Nephron (organoid): ENCODE results near the gene HYKK.

Source experiments
- H3K27ac Mint-ChIP-seq, 3 experiments: 2 replicates each; pipeline ENCODE4 v1.8.0; 2020; ENCODE audit warnings: mixed read lengths in 3 of 3, mild to moderate bottlenecking in 2 of 3, moderate library complexity in 1 of 3
- H3K27me3 Mint-ChIP-seq: 2 replicates; pipeline ENCODE4 v1.8.0; 2021; ENCODE audit warnings: low read depth, mild to moderate bottlenecking, moderate library complexity, mixed read lengths
- H3K36me3 Mint-ChIP-seq: 2 replicates; pipeline ENCODE4 v1.8.0; 2020; ENCODE audit warnings: low read depth, mixed read lengths
- H3K4me1 Mint-ChIP-seq: 2 replicates; pipeline ENCODE4 v1.8.0; 2020; ENCODE audit warnings: mixed read lengths
- H3K4me3 Mint-ChIP-seq, 3 experiments: 2 replicates each; pipeline ENCODE4 v1.8.0; 2020; ENCODE audit warnings: mild to moderate bottlenecking in 3 of 3, mixed read lengths in 3 of 3, moderate library complexity in 2 of 3
- H3K9me3 Mint-ChIP-seq: 2 replicates; pipeline ENCODE4 v1.8.0; 2020; ENCODE audit warnings: mixed read lengths
- CTCF ChIP-seq, 3 experiments: fragments of 200-600 bp; sonication (generic); IDR thresholded peaks; one replicate each; pipeline ENCODE4 v1.5.0; 2021; ENCODE audit warnings: antibody characterized with exemption in 3 of 3; ENCODE audit not compliant: unreplicated experiment in 3 of 3

HYKK gene

GRCh38 chr15:78565951-78566774 lies 58.8 kb downstream of the HYKK start:
- no peaks in the 10 kb centered on the region for H3K9me3 Mint-ChIP-seq
- H3K27me3 Mint-ChIP-seq = peaks cover 25% of the 10 kb centered on the region
- H3K27ac Mint-ChIP-seq = peak overlapping the region; percentile 23 to 61 (median 36)
- H3K4me3 Mint-ChIP-seq = peak overlapping the region; percentile 92 to 93 (median 93)
- TF ChIP-seq CTCF (IDR thresholded peaks at IDR 0.05; ENCODE audit: unreplicated experiment in 3 of 3) = peak in 1 of 3 experiments; percentile 15
- H3K36me3 Mint-ChIP-seq = no peaks in the 10 kb centered on the region
- peaks cover 10% of the 10 kb centered on the region for H3K4me1 Mint-ChIP-seq

- Mint-ChIP-seq H3K9me3 (no peaks in the 10 kb centered on the region), H3K27me3 (peaks cover 20% of the 10 kb centered on the region), H3K27ac (no peak overlapping the region), H3K4me3 (peak overlapping the region; percentile 28 to 66 (median 36)), H3K4me1 (peaks cover 10% of the 10 kb centered on the region), H3K36me3 (no peaks in the 10 kb centered on the region)
- TF ChIP-seq CTCF (IDR thresholded peaks at IDR 0.05; ENCODE audit: unreplicated experiment in 3 of 3) = no peak
Observed at GRCh38 chr15:78567531-78567930, 60.2 kb downstream of the HYKK start.

- H3K27me3 Mint-ChIP-seq = peaks cover 12% of the 10 kb centered on the region
- H3K4me1 Mint-ChIP-seq = peaks cover 10% of the 10 kb centered on the region
- no peak overlapping the region for H3K4me3 Mint-ChIP-seq
- no peak overlapping the region for H3K27ac Mint-ChIP-seq
- no peaks in the 10 kb centered on the region for H3K36me3 Mint-ChIP-seq
- no peak for TF ChIP-seq CTCF (IDR thresholded peaks at IDR 0.05; ENCODE audit: unreplicated experiment in 3 of 3)
- H3K9me3 Mint-ChIP-seq = no peaks in the 10 kb centered on the region
Observed at GRCh38 chr15:78570710-78571109, 63.3 kb downstream of the HYKK start.

- Mint-ChIP-seq H3K4me1 (peaks cover 7% of the 10 kb centered on the region), H3K36me3 (no peaks in the 10 kb centered on the region), H3K4me3 (no peak overlapping the region), H3K27ac (no peak overlapping the region), H3K27me3 (peaks cover 6% of the 10 kb centered on the region), H3K9me3 (no peaks in the 10 kb centered on the region)
- TF ChIP-seq CTCF (IDR thresholded peaks at IDR 0.05; ENCODE audit: unreplicated experiment in 3 of 3) = no peak
Observed at GRCh38 chr15:78571382-78571781, 64.0 kb downstream of the HYKK start.

- Mint-ChIP-seq H3K27ac (no peak overlapping the region), H3K27me3 (no peaks in the 10 kb centered on the region), H3K4me3 (no peak overlapping the region), H3K36me3 (no peaks in the 10 kb centered on the region), H3K4me1 (no peaks in the 10 kb centered on the region), H3K9me3 (no peaks in the 10 kb centered on the region)
- no peak for TF ChIP-seq CTCF (IDR thresholded peaks at IDR 0.05; ENCODE audit: unreplicated experiment in 3 of 3)
Observed at GRCh38 chr15:78573416-78573815, 66.0 kb downstream of the HYKK start.

- H3K9me3 Mint-ChIP-seq = no peaks in the 10 kb centered on the region
Observed at GRCh38 chr15:78574944-78575343, 67.6 kb downstream of the HYKK start.

More at GRCh38 chr15:78574944-78575343, 67.6 kb downstream of the HYKK start:
- Mint-ChIP-seq H3K4me1 (no peaks in the 10 kb centered on the region), H3K27ac (no peak overlapping the region), H3K36me3 (no peaks in the 10 kb centered on the region), H3K4me3 (no peak overlapping the region), H3K27me3 (no peaks in the 10 kb centered on the region)
- TF ChIP-seq CTCF (IDR thresholded peaks at IDR 0.05; ENCODE audit: unreplicated experiment in 3 of 3) = no peak
